Embryonic facial prominence (tissue), 1 donor: ENCODE results near the gene SPACDR.
"Not testable (repeated sequence)": the region's sequence is repeated elsewhere in the genome, so short reads cannot be mapped to it uniquely, and the experiment has no call there.

Experiments
- DNase-seq: peaks from one replicate; pipeline ENCODE4 v3.0.0-alpha.2; 2016; ENCODE audit errors: extremely low spot score

The SPACDR gene

GRCh38 chr7:100466653-100467605, 2.9 kb upstream of the SPACDR start:
- DNase-seq, result no peak

GRCh38 chr7:100465702-100466311, 1.7 kb upstream of the SPACDR start:
- no peak for DNase-seq

- DNase-seq, result no peak
Observed at GRCh38 chr7:100465299-100465698, 1.2 kb upstream of the SPACDR start.

GRCh38 chr7:100464791-100465190, 731 bp upstream of the SPACDR start:
- DNase-seq, result no peak

GRCh38 chr7:100457033-100457432, 7.0 kb downstream of the SPACDR start:
- DNase-seq, result no peak

DNA sequence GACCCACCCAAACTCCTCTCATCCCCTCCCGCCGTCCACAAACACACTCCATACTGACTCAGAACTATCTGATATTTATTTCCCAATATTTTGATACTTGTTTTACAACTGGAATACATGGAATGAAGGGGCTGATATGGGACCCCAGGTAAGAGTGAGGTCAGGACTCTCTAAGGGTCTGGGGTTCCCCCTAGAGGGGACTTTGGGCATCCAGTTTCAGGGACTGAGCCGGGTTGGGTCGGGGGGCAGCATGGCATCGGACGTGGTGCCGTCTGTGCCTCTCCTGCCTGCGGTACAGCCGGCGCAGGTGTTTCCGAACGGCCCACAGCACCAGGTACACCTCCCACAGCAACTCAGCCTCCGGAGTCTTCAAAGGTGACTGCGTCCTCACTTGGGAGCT, 7.5 kb downstream of the SPACDR start:
- no peak for DNase-seq

DNA sequence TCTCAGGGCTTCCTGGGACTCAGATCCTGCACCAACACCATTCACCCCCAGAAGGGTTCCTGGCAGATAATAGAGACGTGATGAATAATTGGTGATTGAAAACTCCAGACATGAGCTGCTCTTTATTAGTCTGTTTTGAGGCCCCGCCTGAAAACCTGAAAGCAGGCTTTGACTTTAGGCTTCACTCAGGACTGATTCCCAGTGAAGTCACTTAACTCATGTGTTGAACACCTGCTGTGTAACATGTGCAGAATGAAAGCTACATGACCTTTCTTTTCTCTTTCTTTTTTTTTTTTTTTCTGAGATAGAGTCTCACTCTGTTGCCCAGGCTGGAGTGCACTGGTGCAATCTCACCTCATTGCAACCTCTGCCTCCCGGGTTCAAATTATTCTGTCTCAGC, 8.9 kb downstream of the SPACDR start:
- no peak for DNase-seq

GRCh38 chr7:100453854-100454253, 10.2 kb downstream of the SPACDR start:
- not testable (repeated sequence) for DNase-seq

GRCh38 chr7:100452513-100452912, 11.5 kb downstream of the SPACDR start:
- DNase-seq, result no peak

DNA sequence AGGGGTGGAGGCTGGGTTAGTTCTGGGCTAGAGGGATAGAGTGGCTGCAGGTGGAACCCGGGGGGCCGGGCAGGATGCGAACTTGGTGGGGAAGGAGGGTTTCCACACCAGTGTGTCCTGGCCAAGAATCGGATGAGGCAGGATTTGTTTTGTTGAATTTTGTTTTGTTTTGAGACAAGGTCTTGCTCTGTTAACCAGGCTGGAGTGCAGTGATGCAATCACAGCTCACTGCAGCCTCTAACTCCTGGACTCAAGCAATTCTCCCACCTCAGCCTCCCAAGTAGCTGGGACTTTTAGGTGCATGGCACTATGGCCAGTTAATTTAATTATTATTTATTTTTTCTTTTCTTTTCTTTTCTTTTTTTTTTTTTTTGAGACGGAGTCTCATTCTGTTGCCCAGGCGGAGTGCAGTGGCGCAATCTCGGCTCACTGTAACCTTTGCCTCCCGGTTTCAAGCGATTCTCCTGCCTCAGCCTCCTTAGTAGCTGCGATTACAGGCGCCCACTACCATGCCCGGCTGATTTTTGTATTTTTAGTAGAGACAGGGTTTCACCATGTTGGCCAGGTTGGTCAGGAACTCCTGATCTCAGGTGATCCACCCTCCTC, 14.8 kb downstream of the SPACDR start:
- DNase-seq, result no peak

- not testable (repeated sequence) for DNase-seq
Observed at GRCh38 chr7:100447363-100447762, 16.7 kb downstream of the SPACDR start.

- no peak for DNase-seq
Observed at GRCh38 chr7:100446040-100446439, 18.0 kb downstream of the SPACDR start.

DNA sequence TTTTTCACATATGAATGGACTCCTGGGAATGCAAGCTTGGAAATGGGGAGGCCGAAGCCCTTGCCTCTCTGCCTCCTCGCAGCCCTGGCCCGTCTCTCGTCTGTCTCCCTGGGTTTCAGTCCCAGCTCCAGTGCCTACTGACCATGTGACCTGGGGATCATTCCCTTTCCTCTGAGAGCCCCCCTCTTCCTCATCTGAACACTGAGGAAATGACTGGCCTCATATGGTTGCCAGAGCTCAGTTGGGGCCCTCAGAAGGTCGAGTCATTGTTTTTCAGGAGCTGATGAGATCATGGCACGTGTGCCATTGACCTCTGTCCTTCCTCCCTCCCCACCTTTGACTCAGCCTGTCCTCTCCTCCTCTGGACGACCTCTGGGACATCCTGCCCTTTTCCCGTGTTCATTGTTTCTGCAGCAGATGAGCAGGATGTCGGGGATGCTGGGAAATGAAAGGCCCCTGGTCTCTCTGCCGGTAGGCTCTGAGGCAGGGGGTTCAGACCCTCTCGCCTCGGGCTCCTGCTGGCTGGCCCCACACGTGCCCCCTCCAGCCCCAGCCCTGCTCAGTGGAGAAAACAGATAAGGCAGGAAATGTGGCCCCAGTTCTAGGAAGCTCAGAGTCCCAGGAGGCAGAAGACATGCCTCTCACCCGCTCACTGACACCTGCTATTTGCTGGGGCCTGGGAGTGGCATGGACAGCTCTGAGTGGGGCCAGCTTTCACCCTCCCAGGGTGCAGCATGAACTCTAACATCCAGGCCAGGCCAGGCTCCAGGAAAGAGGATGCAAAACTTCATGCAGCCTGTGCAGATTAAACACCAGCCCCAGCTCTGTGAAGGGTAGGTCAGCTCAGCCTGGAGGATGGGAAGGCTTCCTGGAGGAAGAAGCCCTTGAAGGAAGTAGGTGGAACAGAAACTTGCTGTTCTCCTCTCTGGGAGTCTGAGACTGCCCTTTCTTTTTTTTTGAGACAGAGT, 19.5 kb downstream of the SPACDR start:
- DNase-seq, result no peak

DNA sequence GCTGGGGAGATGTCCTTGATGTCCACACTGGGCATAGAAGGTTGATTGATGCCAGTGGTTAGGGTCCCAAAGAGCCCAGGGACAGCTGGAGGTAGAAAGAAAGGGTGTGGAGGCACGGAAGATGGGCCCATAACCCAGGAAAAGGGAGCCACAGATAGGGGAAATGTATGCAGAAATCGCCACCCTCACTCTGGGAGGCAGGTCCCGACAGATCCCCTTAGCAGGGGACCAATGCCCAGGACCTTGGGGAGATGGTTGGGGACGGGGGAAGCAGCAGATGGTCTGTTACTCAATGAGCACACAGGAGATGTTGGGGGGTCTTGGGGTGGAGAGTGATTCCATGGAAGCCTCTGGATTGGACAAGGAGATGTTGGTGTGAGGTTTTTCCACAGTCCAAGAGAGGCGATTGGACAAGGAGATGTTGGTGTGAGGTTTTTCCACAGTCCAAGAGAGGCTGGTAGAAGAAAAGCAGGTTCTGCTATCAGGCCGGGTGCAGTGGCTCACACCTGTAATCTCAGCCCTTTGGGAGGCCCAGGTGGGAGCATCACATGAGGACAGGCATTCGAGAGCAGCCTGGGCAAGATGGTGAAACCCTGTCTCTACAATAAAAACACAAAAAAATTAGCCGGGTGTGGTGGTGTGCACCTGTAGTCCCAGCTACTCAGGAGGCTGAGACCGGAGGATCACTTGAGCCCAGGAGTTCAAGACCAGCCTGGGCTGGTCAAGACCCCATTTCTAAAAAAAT, 20.8 kb downstream of the SPACDR start:
- no peak for DNase-seq

GRCh38 chr7:100441641-100442535, 22.2 kb downstream of the SPACDR start:
- DNase-seq, result no peak

- not testable (repeated sequence) for DNase-seq
Observed at GRCh38 chr7:100439244-100439643, 24.8 kb downstream of the SPACDR start.

GRCh38 chr7:100438731-100439130, 25.3 kb downstream of the SPACDR start:
- not testable (repeated sequence) for DNase-seq

- no peak for DNase-seq
Observed at GRCh38 chr7:100438172-100438571, 25.9 kb downstream of the SPACDR start.
